AG04449 (cell line): Measurements from ENCODE around the gene NNMT.

Experiments
- CTCF ChIA-PET: fragments of 350-600 bp; formaldehyde crosslinking; extraction: SDS; loops from one replicate; lab custom pipeline; 2021; ENCODE audit warnings: antibody characterized with exemption; lab: Yijun Ruan, JAX
- POLR2A ChIA-PET: fragments of 400-600, 350-600 bp; formaldehyde crosslinking; extraction: SDS; loops from one replicate; lab custom pipeline; 2020; ENCODE audit warnings: antibody characterized with exemption, inconsistent platforms; lab: Yijun Ruan, JAX
- DNase-seq: peaks from one replicate; pipeline ENCODE4 v3.0.0-alpha.2; 2010; ENCODE audit warnings: low read depth, low spot score
- H3K4me3 ChIP-seq: 2 replicates; pipeline ENCODE4 v1.5.1; 2011; ENCODE audit warnings: low read depth, mild to moderate bottlenecking, control low read depth, low read length
- CTCF ChIP-seq: IDR thresholded peaks from one replicate; pipeline ENCODE4 v1.5.1; 2011; ENCODE audit warnings: mild to moderate bottlenecking, moderate library complexity, low read length, control low read depth, inconsistent platforms; ENCODE audit not compliant: insufficient read depth; ENCODE audit errors: missing control alignments

NNMT gene

GRCh38 chr11:114283422-114283821 lies 12.8 kb upstream of the NNMT start:
- ChIA-PET CTCF (interaction anchor here (1.0 kb wide), 1 partner anchor 57 kb away, joined by 3 read pairs; no protein-coding TSS in a partner anchor), POLR2A (no interaction called here)

GRCh38 chr11:114284021-114284420 lies 12.2 kb upstream of the NNMT start:
- no peak for DNase-seq
- CTCF ChIA-PET: interaction anchor here (1.0 kb wide), 1 partner anchor 56 kb away, joined by 3 read pairs; no protein-coding TSS in a partner anchor
- no peak for TF ChIP-seq CTCF
- no peak overlapping the region for H3K4me3 ChIP-seq
- POLR2A ChIA-PET: no interaction called here

More at GRCh38 chr11:114283422-114283821, 12.8 kb upstream of the NNMT start:
- no peak for TF ChIP-seq CTCF
- no peak for DNase-seq
- no peak overlapping the region for H3K4me3 ChIP-seq

GRCh38 chr11:114284914-114285313 lies 11.3 kb upstream of the NNMT start:
- CTCF ChIA-PET: interaction anchor here (0.9 to 1.3 kb wide), 2 partner anchors 9 to 62 kb away, joined by 3 read pairs; no protein-coding TSS in a partner anchor
- no peak overlapping the region for H3K4me3 ChIP-seq
- POLR2A ChIA-PET: interaction anchor here (1.0 to 1.7 kb wide), 3 partner anchors 11 to 22 kb away, joined by 3 to 9 read pairs (median 3); partner anchors contain the start of gene NNMT
- no peak for TF ChIP-seq CTCF
- no peak for DNase-seq

GRCh38 chr11:114285599-114285998 lies 10.6 kb upstream of the NNMT start:
- POLR2A ChIA-PET: interaction anchor here (1.0 to 1.7 kb wide), 3 partner anchors 10 to 21 kb away, joined by 3 to 9 read pairs (median 3); partner anchors contain the start of gene NNMT
- no peak for TF ChIP-seq CTCF
- CTCF ChIA-PET: interaction anchor here (1.3 kb wide), 1 partner anchor 62 kb away, joined by 3 read pairs; no protein-coding TSS in a partner anchor

GRCh38 chr11:114286229-114286628 lies 10.0 kb upstream of the NNMT start:
- no peak for DNase-seq
- POLR2A ChIA-PET: interaction anchor here (1.7 kb wide), 1 partner anchor 9 kb away, joined by 9 read pairs; the partner anchor contains the start of gene NNMT

More at GRCh38 chr11:114285599-114285998, 10.6 kb upstream of the NNMT start:
- H3K4me3 ChIP-seq: no peak overlapping the region
- no peak for DNase-seq

More at GRCh38 chr11:114286229-114286628, 10.0 kb upstream of the NNMT start:
- no peak overlapping the region for H3K4me3 ChIP-seq
- TF ChIP-seq CTCF: no peak
- CTCF ChIA-PET: no interaction called here
